ENCODE data around the gene IGSF9B. TPM values are rescaled to one million over a fixed set of nuclear protein-coding genes. Genes with fewer than 3 reads are reported as not detected.

Gene IGSF9B
- total and polyA plus RNA-seq, 10 of the 15 experiments (the other 5 are each of a cell fraction or from before 2014, with no cell fraction given): 0.03 to 3.7 (median 0.20) TPM; not detected in 2

DNA sequence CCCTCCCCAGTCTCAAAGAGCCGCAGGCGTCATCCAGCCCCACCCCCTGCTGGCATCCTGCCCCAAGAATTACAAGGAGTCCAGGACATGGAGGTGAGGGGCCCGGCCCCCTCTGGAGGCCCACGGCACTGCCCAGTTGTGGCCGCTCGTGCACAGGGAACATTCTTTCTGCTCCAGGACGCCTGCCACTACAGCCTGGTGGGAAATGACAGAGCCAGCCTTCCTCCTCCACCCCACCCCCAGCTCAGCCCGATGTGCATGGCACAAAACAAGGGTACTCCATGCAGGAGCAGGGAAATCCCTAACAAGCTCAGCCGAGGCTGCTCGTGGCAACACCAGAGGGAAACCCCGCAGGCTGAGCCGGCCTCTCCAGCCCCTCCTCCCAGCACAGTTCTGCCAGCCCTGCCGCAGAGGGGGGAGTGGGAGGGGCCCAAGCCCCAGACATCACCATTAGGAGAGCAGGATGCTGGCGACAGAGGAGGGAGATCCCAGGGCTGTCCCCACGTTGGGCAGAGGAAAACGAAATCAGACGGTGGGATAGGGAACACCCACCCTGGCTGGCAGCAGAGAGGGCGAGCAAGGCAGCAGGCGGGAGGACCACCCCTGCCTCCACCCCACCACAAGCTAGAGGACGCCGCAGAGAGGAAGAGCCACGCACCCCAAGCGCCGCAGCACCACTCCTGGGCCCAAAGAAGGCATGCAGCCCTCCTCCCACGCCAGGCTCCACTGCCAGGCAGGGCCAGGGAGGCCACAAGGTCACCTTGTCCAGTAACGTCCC, 10.0 kb downstream of the IGSF9B start:
- Histone ChIP-seq H3K4me2 (ENCODE audit: control insufficient read depth, insufficient read depth) (no peak overlapping the region), H3K4me1 (ENCODE audit: control insufficient read depth, insufficient read depth, low read length) (peaks cover 13% of the 10 kb centered on the region), H3K27ac (ENCODE audit: control insufficient read depth, insufficient read depth) (no peak overlapping the region), H4K20me1 (ENCODE audit: control insufficient read depth, insufficient read depth) (0 out of 2 replicates have a peak, but pooled peaks cover 4% of the 10 kb centered on the region), H3K4me3 (no peak overlapping the region), H2AFZ (ENCODE audit: control insufficient read depth, low read depth, low read length) (no peak overlapping the region), H3K79me2 (ENCODE audit: control insufficient read depth, insufficient read depth, low read length) (no peaks in the 10 kb centered on the region), H3K36me3 (ENCODE audit: control insufficient read depth in 2 of 2, insufficient read depth in 2 of 2, low read length in 1 of 2) (no peaks in the 10 kb centered on the region), H3K9me3 (replicated peaks; ENCODE audit: control insufficient read depth, insufficient read depth, low read length) (no peaks in the 10 kb centered on the region), H3K27me3 (replicated peaks in 1 of 2; ENCODE audit: control insufficient read depth in 2 of 2, insufficient read depth in 2 of 2, low read length in 1 of 2) (no peaks in the 10 kb centered on the region), H3K9ac (ENCODE audit: control insufficient read depth, insufficient read depth, low read length) (no peak overlapping the region)
- RAD21 ChIA-PET (ENCODE audit: unreplicated experiment): no interaction called here
- CTCF ChIA-PET: interaction anchor here (0.6 to 1.5 kb wide), 7 partner anchors 8 to 152 kb away, joined by 3 to 6 read pairs (median 4); no protein-coding TSS in a partner anchor
- intact Hi-C loops (cut with micrococcal nuclease; ENCODE audit: unreplicated experiment): no loop called here
- WGBS (ENCODE audit: insufficient coverage, insufficient replicate concordance, low lambda C conversion rate, missing lambda C conversion rate): 18% methylated on average over 26 of the region's 26 CpGs
- SMC1A ChIA-PET (ENCODE audit: uncharacterized antibody, unreplicated experiment): interaction anchor here (0.8 kb wide), 1 partner anchor 13 kb away, joined by 5 read pairs; no protein-coding TSS in a partner anchor
- in situ Hi-C loops (cut with MboI): no loop called here
- DNase-seq (ENCODE audit: low read depth, low spot score): no peak
- POLR2A ChIA-PET: no interaction called here
- FAIRE-seq: no peak
- BruUV-seq (replicated peaks): no TSS peak
- peak; percentile 40 for ATAC-seq
- TF ChIP-seq, protein P1, sequence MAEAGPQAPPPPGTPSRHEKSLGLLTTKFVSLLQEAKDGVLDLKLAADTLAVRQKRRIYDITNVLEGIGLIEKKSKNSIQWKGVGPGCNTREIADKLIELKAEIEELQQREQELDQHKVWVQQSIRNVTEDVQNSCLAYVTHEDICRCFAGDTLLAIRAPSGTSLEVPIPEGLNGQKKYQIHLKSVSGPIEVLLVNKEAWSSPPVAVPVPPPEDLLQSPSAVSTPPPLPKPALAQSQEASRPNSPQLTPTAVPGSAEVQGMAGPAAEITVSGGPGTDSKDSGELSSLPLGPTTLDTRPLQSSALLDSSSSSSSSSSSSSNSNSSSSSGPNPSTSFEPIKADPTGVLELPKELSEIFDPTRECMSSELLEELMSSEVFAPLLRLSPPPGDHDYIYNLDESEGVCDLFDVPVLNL (IDR thresholded peaks at IDR 0.05; ENCODE audit: low read depth, low read length): no peak
- TF ChIP-seq TAF1 (IDR thresholded peaks at IDR 0.05; ENCODE audit: borderline replicate concordance, low read depth, low read length) (no peak), SMAD1 (IDR thresholded peaks at IDR 0.05; ENCODE audit: low read depth, partially characterized antibody) (no peak), CREM (IDR thresholded peaks at IDR 0.05; ENCODE audit: low read depth) (no peak), MYB (IDR thresholded peaks at IDR 0.05; ENCODE audit: borderline replicate concordance, low read depth, low read length) (no peak), NFYA (IDR thresholded peaks at IDR 0.05; ENCODE audit: borderline replicate concordance, low read depth, low read length) (no peak), RCOR1 (conservative IDR thresholded peaks at IDR 0.05; ENCODE audit: low read depth, low read length) (no peak)
- TF ChIP-seq, protein P2, sequence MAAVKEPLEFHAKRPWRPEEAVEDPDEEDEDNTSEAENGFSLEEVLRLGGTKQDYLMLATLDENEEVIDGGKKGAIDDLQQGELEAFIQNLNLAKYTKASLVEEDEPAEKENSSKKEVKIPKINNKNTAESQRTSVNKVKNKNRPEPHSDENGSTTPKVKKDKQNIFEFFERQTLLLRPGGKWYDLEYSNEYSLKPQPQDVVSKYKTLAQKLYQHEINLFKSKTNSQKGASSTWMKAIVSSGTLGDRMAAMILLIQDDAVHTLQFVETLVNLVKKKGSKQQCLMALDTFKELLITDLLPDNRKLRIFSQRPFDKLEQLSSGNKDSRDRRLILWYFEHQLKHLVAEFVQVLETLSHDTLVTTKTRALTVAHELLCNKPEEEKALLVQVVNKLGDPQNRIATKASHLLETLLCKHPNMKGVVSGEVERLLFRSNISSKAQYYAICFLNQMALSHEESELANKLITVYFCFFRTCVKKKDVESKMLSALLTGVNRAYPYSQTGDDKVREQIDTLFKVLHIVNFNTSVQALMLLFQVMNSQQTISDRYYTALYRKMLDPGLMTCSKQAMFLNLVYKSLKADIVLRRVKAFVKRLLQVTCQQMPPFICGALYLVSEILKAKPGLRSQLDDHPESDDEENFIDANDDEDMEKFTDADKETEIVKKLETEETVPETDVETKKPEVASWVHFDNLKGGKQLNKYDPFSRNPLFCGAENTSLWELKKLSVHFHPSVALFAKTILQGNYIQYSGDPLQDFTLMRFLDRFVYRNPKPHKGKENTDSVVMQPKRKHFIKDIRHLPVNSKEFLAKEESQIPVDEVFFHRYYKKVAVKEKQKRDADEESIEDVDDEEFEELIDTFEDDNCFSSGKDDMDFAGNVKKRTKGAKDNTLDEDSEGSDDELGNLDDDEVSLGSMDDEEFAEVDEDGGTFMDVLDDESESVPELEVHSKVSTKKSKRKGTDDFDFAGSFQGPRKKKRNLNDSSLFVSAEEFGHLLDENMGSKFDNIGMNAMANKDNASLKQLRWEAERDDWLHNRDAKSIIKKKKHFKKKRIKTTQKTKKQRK (IDR thresholded peaks at IDR 0.05; ENCODE audit: low read depth, low read length): no peak
- TF ChIP-seq, protein P3, sequence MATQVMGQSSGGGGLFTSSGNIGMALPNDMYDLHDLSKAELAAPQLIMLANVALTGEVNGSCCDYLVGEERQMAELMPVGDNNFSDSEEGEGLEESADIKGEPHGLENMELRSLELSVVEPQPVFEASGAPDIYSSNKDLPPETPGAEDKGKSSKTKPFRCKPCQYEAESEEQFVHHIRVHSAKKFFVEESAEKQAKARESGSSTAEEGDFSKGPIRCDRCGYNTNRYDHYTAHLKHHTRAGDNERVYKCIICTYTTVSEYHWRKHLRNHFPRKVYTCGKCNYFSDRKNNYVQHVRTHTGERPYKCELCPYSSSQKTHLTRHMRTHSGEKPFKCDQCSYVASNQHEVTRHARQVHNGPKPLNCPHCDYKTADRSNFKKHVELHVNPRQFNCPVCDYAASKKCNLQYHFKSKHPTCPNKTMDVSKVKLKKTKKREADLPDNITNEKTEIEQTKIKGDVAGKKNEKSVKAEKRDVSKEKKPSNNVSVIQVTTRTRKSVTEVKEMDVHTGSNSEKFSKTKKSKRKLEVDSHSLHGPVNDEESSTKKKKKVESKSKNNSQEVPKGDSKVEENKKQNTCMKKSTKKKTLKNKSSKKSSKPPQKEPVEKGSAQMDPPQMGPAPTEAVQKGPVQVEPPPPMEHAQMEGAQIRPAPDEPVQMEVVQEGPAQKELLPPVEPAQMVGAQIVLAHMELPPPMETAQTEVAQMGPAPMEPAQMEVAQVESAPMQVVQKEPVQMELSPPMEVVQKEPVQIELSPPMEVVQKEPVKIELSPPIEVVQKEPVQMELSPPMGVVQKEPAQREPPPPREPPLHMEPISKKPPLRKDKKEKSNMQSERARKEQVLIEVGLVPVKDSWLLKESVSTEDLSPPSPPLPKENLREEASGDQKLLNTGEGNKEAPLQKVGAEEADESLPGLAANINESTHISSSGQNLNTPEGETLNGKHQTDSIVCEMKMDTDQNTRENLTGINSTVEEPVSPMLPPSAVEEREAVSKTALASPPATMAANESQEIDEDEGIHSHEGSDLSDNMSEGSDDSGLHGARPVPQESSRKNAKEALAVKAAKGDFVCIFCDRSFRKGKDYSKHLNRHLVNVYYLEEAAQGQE (IDR thresholded peaks at IDR 0.05; ENCODE audit: low read depth, low read length): no peak
- TF ChIP-seq, protein P4, sequence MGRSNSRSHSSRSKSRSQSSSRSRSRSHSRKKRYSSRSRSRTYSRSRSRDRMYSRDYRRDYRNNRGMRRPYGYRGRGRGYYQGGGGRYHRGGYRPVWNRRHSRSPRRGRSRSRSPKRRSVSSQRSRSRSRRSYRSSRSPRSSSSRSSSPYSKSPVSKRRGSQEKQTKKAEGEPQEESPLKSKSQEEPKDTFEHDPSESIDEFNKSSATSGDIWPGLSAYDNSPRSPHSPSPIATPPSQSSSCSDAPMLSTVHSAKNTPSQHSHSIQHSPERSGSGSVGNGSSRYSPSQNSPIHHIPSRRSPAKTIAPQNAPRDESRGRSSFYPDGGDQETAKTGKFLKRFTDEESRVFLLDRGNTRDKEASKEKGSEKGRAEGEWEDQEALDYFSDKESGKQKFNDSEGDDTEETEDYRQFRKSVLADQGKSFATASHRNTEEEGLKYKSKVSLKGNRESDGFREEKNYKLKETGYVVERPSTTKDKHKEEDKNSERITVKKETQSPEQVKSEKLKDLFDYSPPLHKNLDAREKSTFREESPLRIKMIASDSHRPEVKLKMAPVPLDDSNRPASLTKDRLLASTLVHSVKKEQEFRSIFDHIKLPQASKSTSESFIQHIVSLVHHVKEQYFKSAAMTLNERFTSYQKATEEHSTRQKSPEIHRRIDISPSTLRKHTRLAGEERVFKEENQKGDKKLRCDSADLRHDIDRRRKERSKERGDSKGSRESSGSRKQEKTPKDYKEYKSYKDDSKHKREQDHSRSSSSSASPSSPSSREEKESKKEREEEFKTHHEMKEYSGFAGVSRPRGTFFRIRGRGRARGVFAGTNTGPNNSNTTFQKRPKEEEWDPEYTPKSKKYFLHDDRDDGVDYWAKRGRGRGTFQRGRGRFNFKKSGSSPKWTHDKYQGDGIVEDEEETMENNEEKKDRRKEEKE (IDR thresholded peaks at IDR 0.05): no peak
